Endodermal cell (in vitro differentiated cells): Measurements from ENCODE around the gene FBXW9. TPM values are rescaled to one million over a fixed set of nuclear protein-coding genes. Genes with fewer than 3 reads are reported as not detected.
A peak's percentile ranks its signal among the peaks of the same experiment; 100 is the strongest.

Experiments used
- DNase-seq: peaks from one replicate; pipeline ENCODE4 v3.0.0-alpha.2; 2017
- H3K27ac ChIP-seq: 2 replicates; pipeline ENCODE4 v1.5.1; 2013; ENCODE audit warnings: mild to moderate bottlenecking, low read depth, low read length, moderate library complexity
- H3K27me3 ChIP-seq: 2 replicates; pipeline ENCODE4 v1.6.1; 2013; ENCODE audit warnings: mild to moderate bottlenecking, low read length, moderate library complexity; ENCODE audit not compliant: insufficient read depth, control insufficient read depth, poor library complexity, severe bottlenecking
- H3K36me3 ChIP-seq: 2 replicates; pipeline ENCODE4 v1.7.0; 2013; ENCODE audit warnings: mild to moderate bottlenecking, low read length, moderate library complexity; ENCODE audit not compliant: control insufficient read depth, insufficient read depth
- H3K4me1 ChIP-seq: one replicate; pipeline ENCODE4 v1.7.0; 2013; ENCODE audit warnings: low read length; ENCODE audit not compliant: control insufficient read depth, insufficient read depth
- H3K4me3 ChIP-seq: 2 replicates; pipeline ENCODE4 v1.5.1; 2013; ENCODE audit warnings: mild to moderate bottlenecking, low read length, moderate library complexity
- H3K9ac ChIP-seq: 2 replicates; pipeline ENCODE4 v1.6.1; 2013; ENCODE audit warnings: mild to moderate bottlenecking, low read length, moderate library complexity; ENCODE audit not compliant: poor library complexity, severe bottlenecking; ENCODE audit errors: extremely low read depth
- H3K9me3 ChIP-seq: 2 replicates; pipeline ENCODE4 v1.6.1; 2013; ENCODE audit warnings: mild to moderate bottlenecking, low read length, moderate library complexity; ENCODE audit not compliant: control insufficient read depth
- H3K27ac Mint-ChIP-seq: 2 replicates; pipeline ENCODE4 v1.8.0; 2020; ENCODE audit warnings: mixed read lengths
- H3K27me3 Mint-ChIP-seq: 2 replicates; pipeline ENCODE4 v1.8.0; 2021; ENCODE audit warnings: mild to moderate bottlenecking, mixed read lengths; ENCODE audit not compliant: insufficient read depth
- H3K36me3 Mint-ChIP-seq: 2 replicates; pipeline ENCODE4 v1.8.0; 2020; ENCODE audit warnings: low read depth, mixed read lengths
- H3K4me1 Mint-ChIP-seq: 2 replicates; pipeline ENCODE4 v1.8.0; 2020; ENCODE audit warnings: mixed read lengths
- H3K4me3 Mint-ChIP-seq: 2 replicates; pipeline ENCODE4 v1.8.0; 2020; ENCODE audit warnings: mild to moderate bottlenecking, moderate library complexity, mixed read lengths
- H3K9me3 Mint-ChIP-seq: 2 replicates; pipeline ENCODE4 v1.8.0; 2020; ENCODE audit warnings: mild to moderate bottlenecking, mixed read lengths
- CTCF ChIP-seq: fragments of 200-600 bp; sonication (generic); conservative IDR thresholded peaks from 2 replicates; pipeline ENCODE4 v1.5.0; 2021; ENCODE audit warnings: antibody characterized with exemption, mild to moderate bottlenecking
- WGBS, 2 experiments: methylation state at CpG; one replicate each; pipeline versions ENCODE4 v1.1.5 to v1.1.7; 2013; ENCODE audit warnings: missing lambda C conversion rate in 2 of 2, mixed read lengths in 1 of 2; ENCODE audit not compliant: insufficient coverage in 1 of 2, insufficient read length in 1 of 2; 5-methylcytosine and 5-hydroxymethylcytosine counted together
- total RNA-seq, 2 donors: library from RNA; stranded (reverse); fragmentation: NEBNext Ultra II Directional in 1 of 2; extraction: Animal tissue kit (Norgen Biotek cat#: 25700) in 1 of 2; gene quantifications; 2 replicates in 1 of 2; 3 replicates in 1 of 2; pipeline ENCODE4 v1.2.1, GENCODE V29; 2021

The FBXW9 gene
- total RNA-seq, 2 donors from 2014 or later, result 12.6 to 14.7 TPM

GRCh38 chr19:12737835-12738351 is 41.5 kb upstream of the FBXW9 start:
- Histone ChIP-seq H3K4me3 (peak overlapping the region; percentile 100), H3K36me3 (peaks cover 26% of the 10 kb centered on the region), H3K4me1 (peaks cover 2% of the 10 kb centered on the region), H3K27ac (peak overlapping the region; percentile 97), H3K9ac (peak overlapping the region; percentile 91), H3K9me3 (no peaks in the 10 kb centered on the region), H3K27me3 (no peaks in the 10 kb centered on the region)
- Mint-ChIP-seq H3K36me3 (peaks cover 24% of the 10 kb centered on the region), H3K27me3 (no peaks in the 10 kb centered on the region), H3K4me3 (peak overlapping the region; percentile 100), H3K9me3 (no peaks in the 10 kb centered on the region), H3K4me1 (peaks cover 15% of the 10 kb centered on the region), H3K27ac (peak overlapping the region; percentile 99)
- no peak for TF ChIP-seq CTCF
- WGBS, 2 experiments, result 19 to 20% methylated on average over 13 of the region's 13 CpGs
- no peak for DNase-seq

- Histone ChIP-seq H3K27me3 (no peaks in the 10 kb centered on the region), H3K27ac (peak within 1 kb of the TSS; percentile 97), H3K9me3 (no peaks in the 10 kb centered on the region), H3K4me1 (peaks cover 2% of the 10 kb centered on the region), H3K36me3 (peaks cover 23% of the 10 kb centered on the region), H3K4me3 (peak within 1 kb of the TSS; percentile 100), H3K9ac (peak within 1 kb of the TSS; percentile 91)
- no peak for TF ChIP-seq CTCF
- 0 to 1% methylated on average over 21 to 29 of the region's 29 CpGs for WGBS, 2 experiments
- Mint-ChIP-seq H3K9me3 (no peaks in the 10 kb centered on the region), H3K4me1 (peaks cover 17% of the 10 kb centered on the region), H3K27me3 (no peaks in the 10 kb centered on the region), H3K36me3 (peaks cover 22% of the 10 kb centered on the region), H3K4me3 (peak within 1 kb of the TSS; percentile 100), H3K27ac (peak within 1 kb of the TSS; percentile 99)
- DNase-seq, result peak; percentile 98
These were observed 40.8 kb upstream of the FBXW9 start, which contains the start of gene GET3 for GRCh38 chr19:12736995-12737834. Gene GET3 (plus strand): TSS chr19:12737497. CDS start chr19:12737506, 9 bp downstream.

- no peaks in the 10 kb centered on the region for H3K9me3 ChIP-seq
- Mint-ChIP-seq H3K27me3 (no peaks in the 10 kb centered on the region), H3K4me3 (peak overlapping the region; percentile 93), H3K9me3 (no peaks in the 10 kb centered on the region), H3K4me1 (peaks cover 18% of the 10 kb centered on the region), H3K27ac (peak overlapping the region; percentile 95), H3K36me3 (peaks cover 28% of the 10 kb centered on the region)
- H3K9ac ChIP-seq, result peak overlapping the region; percentile 94
- peak overlapping the region; percentile 100 for H3K4me3 ChIP-seq
- H3K4me1 ChIP-seq, result peaks cover 2% of the 10 kb centered on the region
- 1% methylated on average over 11 to 14 of the region's 15 CpGs for WGBS, 2 experiments
- H3K27me3 ChIP-seq, result no peaks in the 10 kb centered on the region
- peak; percentile 53 for DNase-seq
- peaks cover 27% of the 10 kb centered on the region for H3K36me3 ChIP-seq
- TF ChIP-seq CTCF, result peak; percentile 66
- peak overlapping the region; percentile 88 for H3K27ac ChIP-seq
These were observed 37.2 kb upstream of the FBXW9 start for GRCh38 chr19:12733369-12734214.
